Right lobe of liver (tissue), 6 donors: Measurements from ENCODE around the gene TTC24. TPM values are rescaled to one million over a fixed set of nuclear protein-coding genes. Genes with fewer than 3 reads are reported as not detected.
"Not testable (repeated sequence)": the region's sequence is repeated elsewhere in the genome, so short reads cannot be mapped to it uniquely, and the experiment has no call there.

ENCODE experiments used
- ATAC-seq, 4 donors: fragments of 200-7000 bp; cut with Tn5 transposase; one replicate each; pipeline ENCODE4 v1.9.1; 2020; ENCODE audit warnings: mild to moderate bottlenecking in 4 of 4, moderate library complexity in 4 of 4
- DNase-seq, 3 donors: peaks; one replicate each; pipeline ENCODE4 v3.0.0-alpha.2; 2020
- H3K27ac ChIP-seq, 3 donors: fragments of 200-600 bp; one replicate each; pipeline ENCODE4 v1.8.0; 2022
- H3K27me3 ChIP-seq, 2 donors: fragments of 200-600 bp; one replicate each; pipeline ENCODE4 v1.8.0; 2022
- H3K36me3 ChIP-seq, 4 donors: fragments of 200-600 bp; sonication (generic) in 1 of 4; one replicate each; pipeline versions ENCODE4 v1.5.1 to v1.8.0; 2017 to 2022; ENCODE audit warnings: control low read depth in 1 of 4
- H3K4me1 ChIP-seq, 4 donors: fragments of 200-600 bp; sonication (generic) in 1 of 4; one replicate each; pipeline versions ENCODE4 v1.5.1 to v1.8.0; 2017 to 2022; ENCODE audit warnings: control low read depth in 1 of 4
- H3K4me3 ChIP-seq, 3 donors: fragments of 200-600 bp; one replicate each; pipeline ENCODE4 v1.8.0; 2022
- H3K9me3 ChIP-seq, 4 donors: fragments of 200-600 bp; sonication (generic) in 1 of 4; one replicate each; pipeline versions ENCODE4 v1.5.1 to v1.8.0; 2017 to 2022; ENCODE audit warnings: control low read depth in 1 of 4
- CTCF ChIP-seq, 4 donors: fragments of 200-600 bp in 3 of 4; fragments of 450-650 bp in 1 of 4; IDR thresholded peaks; one replicate each; pipeline versions ENCODE4 v1.5.1 to v1.8.0; 2016 to 2022; ENCODE audit warnings: antibody characterized with exemption in 4 of 4, mild to moderate bottlenecking in 2 of 4
- POLR2A ChIP-seq: fragments of 450-650 bp; IDR thresholded peaks from one replicate; pipeline ENCODE4 v1.6.1; 2017; ENCODE audit warnings: antibody characterized with exemption, mild to moderate bottlenecking
- WGBS: methylation state at CpG from one replicate; pipeline ENCODE4 v1.1.6; 2018; ENCODE audit warnings: low coverage, low lambda C conversion rate; ENCODE audit not compliant: insufficient coverage; ENCODE audit errors: missing lambda C conversion rate; 5-methylcytosine and 5-hydroxymethylcytosine counted together
- intact Hi-C, 2 donors: fragments of 100-400 bp; cut with DNase I; formaldehyde crosslinking; loops; one replicate each; pipeline versions ENCODE4 v1.11.2 to v1.14.1; 2022
- total RNA-seq, 6 experiments: library from RNA; depleted of rRNA in 2 of 6; stranded (reverse); fragments of >200 nt in 2 of 6; fragmentation: NEBNext Ultra II Directional in 3 of 6; extraction: Animal tissue kit (Norgen Biotek cat#: 25700) in 3 of 6; gene quantifications; one replicate each; pipeline versions ENCODE4 v1.1.0 to v1.2.4, GENCODE V29; 2016 to 2023
- donor health status: DM: no; HTN: yes; CAD: no.
- donor health status: DM: no; HTN: no; CAD: no.
- donor health status: DM: no; HTN: no; CAD: no.
- donor health status: DM: no; HTN: yes; CAD: no.
- donor health status: DM: no; HTN: yes; CAD: no.

The TTC24 gene
- total RNA-seq, 6 experiments from 2014 or later, result 0.31 TPM; not detected in 5

DNA sequence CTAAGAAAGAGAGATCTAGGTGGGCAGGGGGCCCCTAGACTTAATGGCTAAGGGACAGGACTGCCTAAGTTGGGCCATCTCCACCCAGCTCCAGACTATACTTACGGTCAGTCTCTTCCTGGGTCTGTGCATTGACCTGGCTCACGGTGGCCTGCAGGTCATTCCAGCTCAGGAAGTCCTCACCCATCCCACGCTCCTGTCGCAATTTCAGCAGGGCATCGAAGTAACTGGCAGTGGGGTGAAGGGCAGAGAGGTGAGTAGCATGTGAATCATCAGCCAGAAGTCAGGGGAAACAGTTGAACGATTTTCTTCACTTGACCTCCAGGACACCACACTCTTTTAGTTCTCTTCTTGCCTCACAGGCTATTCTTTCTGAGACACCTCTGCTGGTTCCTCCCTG is 27.7 kb upstream of the TTC24 start:
- Histone ChIP-seq H3K27ac (no peak overlapping the region), H3K36me3 (no peaks in the 10 kb centered on the region), H3K4me1 (no peaks in the 10 kb centered on the region), H3K4me3 (no peak overlapping the region), H3K27me3 (no peaks in the 10 kb centered on the region), H3K9me3 (no peaks in the 10 kb centered on the region)
- ATAC-seq (peak in 2 of 4 donors; percentile 23 to 68), DNase-seq (peak in 1 of 3 donors; percentile 58)
- intact Hi-C loops, result no loop called here
- no peak for TF ChIP-seq POLR2A
- TF ChIP-seq CTCF (IDR thresholded peaks at IDR 0.05), result no peak
- WGBS, result 0% methylated on average over 2 of the region's 6 CpGs

DNA sequence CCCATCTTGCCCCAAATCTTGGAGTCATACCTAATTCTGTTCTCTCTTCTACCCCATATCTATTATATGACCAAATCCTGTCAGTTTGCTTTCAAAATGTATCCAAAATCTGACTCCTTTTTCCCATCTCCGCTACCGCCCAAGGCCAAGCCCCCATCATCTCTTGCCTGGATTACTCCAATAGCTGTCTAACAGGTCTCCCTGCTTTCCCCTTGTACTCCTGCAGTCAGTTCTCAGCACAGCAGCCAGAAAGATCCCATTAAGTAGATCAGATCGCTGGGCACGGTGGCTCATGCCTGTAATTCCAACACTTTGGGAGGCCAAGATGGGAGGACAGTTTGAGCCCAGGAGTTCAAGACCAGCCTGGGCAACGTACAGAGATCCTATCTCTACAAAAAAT is 27.0 kb upstream of the TTC24 start:
- WGBS, result 80% methylated on average over 5 of the region's 5 CpGs
- intact Hi-C loops, result no loop called here
- no peak for DNase-seq

GRCh38 chr1:156552937-156553336 is 26.6 kb upstream of the TTC24 start:
- peak; percentile 50 to 86 (median 67) for ATAC-seq

More for the DNA sequence above, 27.0 kb upstream of the TTC24 start:
- H3K9me3 ChIP-seq, result no peaks in the 10 kb centered on the region
- TF ChIP-seq POLR2A (no peak), CTCF (IDR thresholded peaks at IDR 0.05) (no peak)
- H3K4me3 ChIP-seq, result no peak overlapping the region
- H3K27me3 ChIP-seq, result no peaks in the 10 kb centered on the region
- no peak for ATAC-seq
- H3K36me3 ChIP-seq, result no peaks in the 10 kb centered on the region
- H3K27ac ChIP-seq, result no peak overlapping the region
- H3K4me1 ChIP-seq, result no peaks in the 10 kb centered on the region

GRCh38 chr1:156553860-156554485 is 25.6 kb upstream of the TTC24 start:
- Histone ChIP-seq H3K27ac (no peak overlapping the region), H3K36me3 (no peaks in the 10 kb centered on the region), H3K27me3 (no peaks in the 10 kb centered on the region), H3K4me3 (no peak overlapping the region), H3K9me3 (no peaks in the 10 kb centered on the region), H3K4me1 (no peaks in the 10 kb centered on the region)
- no peak for DNase-seq
- no peak for ATAC-seq
- intact Hi-C loops, result no loop called here
- 93% methylated on average over 2 of the region's 6 CpGs for WGBS
- no peak for TF ChIP-seq CTCF (IDR thresholded peaks at IDR 0.05)
- no peak for TF ChIP-seq POLR2A

More at GRCh38 chr1:156552937-156553336, 26.6 kb upstream of the TTC24 start:
- H3K27me3 ChIP-seq, H3K36me3 ChIP-seq, H3K4me1 ChIP-seq, H3K4me3 ChIP-seq, H3K27ac ChIP-seq, H3K9me3 ChIP-seq, intact Hi-C loops: not testable (repeated sequence)
- WGBS, result 58% methylated on average over 4 of the region's 4 CpGs
- peak in 1 of 3 donors; percentile 57 for DNase-seq

- no peak for ATAC-seq
- 71% methylated on average over 6 of the region's 8 CpGs for WGBS
- TF ChIP-seq CTCF (IDR thresholded peaks at IDR 0.05) (no peak), POLR2A (no peak)
- Histone ChIP-seq H3K36me3 (no peaks in the 10 kb centered on the region), H3K4me3 (no peak overlapping the region), H3K4me1 (no peaks in the 10 kb centered on the region), H3K9me3 (no peaks in the 10 kb centered on the region), H3K27me3 (no peaks in the 10 kb centered on the region), H3K27ac (no peak overlapping the region)
- intact Hi-C loops, result no loop called here
- no peak for DNase-seq
Observed at GRCh38 chr1:156554971-156555370, 24.6 kb upstream of the TTC24 start.
